Calu3 (cell line): Measurements from ENCODE around the gene CEACAM3. TPM values are rescaled to one million over a fixed set of nuclear protein-coding genes. Genes with fewer than 3 reads are reported as not detected.
"Not testable (repeated sequence)": the region's sequence is repeated elsewhere in the genome, so short reads cannot be mapped to it uniquely, and the experiment has no call there.

Experiments
- BruUV-seq: library from RNA; stranded (reverse); fragments of 400-500 nt; replicated peaks from 2 replicates; lab custom pipeline; 2021; lab: Mats Ljungman, UMichigan
- CTCF ChIA-PET: fragments of 300-600 bp; sonication (Branson Sonifier 250); formaldehyde crosslinking; loops from one replicate; lab custom pipeline; 2022; ENCODE audit warnings: antibody characterized with exemption; lab: Charles Lee
- DNase-seq: peaks from one replicate; pipeline ENCODE4 v3.0.0; 2022
- H3K27ac Mint-ChIP-seq: one replicate; pipeline ENCODE4 v1.8.0; 2022; ENCODE audit warnings: mixed read lengths; ENCODE audit not compliant: unreplicated experiment
- H3K27me3 Mint-ChIP-seq: one replicate; pipeline ENCODE4 v1.8.0; 2022; ENCODE audit warnings: mixed read lengths; ENCODE audit not compliant: unreplicated experiment
- H3K36me3 Mint-ChIP-seq: one replicate; pipeline ENCODE4 v1.8.0; 2022; ENCODE audit warnings: mild to moderate bottlenecking, moderate library complexity, mixed read lengths; ENCODE audit not compliant: insufficient read depth, unreplicated experiment
- H3K4me1 Mint-ChIP-seq: one replicate; pipeline ENCODE4 v1.8.0; 2022; ENCODE audit warnings: mild to moderate bottlenecking, low read depth, mixed read lengths; ENCODE audit not compliant: unreplicated experiment
- H3K4me3 Mint-ChIP-seq: one replicate; pipeline ENCODE4 v1.8.0; 2022; ENCODE audit warnings: mild to moderate bottlenecking, low read depth, moderate library complexity, mixed read lengths; ENCODE audit not compliant: unreplicated experiment
- H3K9me3 Mint-ChIP-seq: one replicate; pipeline ENCODE4 v1.8.0; 2022; ENCODE audit warnings: low read depth, mixed read lengths; ENCODE audit not compliant: unreplicated experiment
- intact Hi-C: fragments of 100-400 bp; cut with micrococcal nuclease; formaldehyde crosslinking; loops from one replicate; pipeline ENCODE4 v1.10.0; 2022; ENCODE audit not compliant: unreplicated experiment
- total RNA-seq: library from RNA; stranded (reverse); gene quantifications from 2 replicates; pipeline ENCODE4 v1.2.3, GENCODE V29; 2022
- TF ChIP-seq, protein P1 (sequence below): fragments of 200-600 bp; IDR thresholded peaks from one replicate; pipeline ENCODE4 v1.8.0; 2022; ENCODE audit warnings: antibody characterized with exemption; ENCODE audit not compliant: unreplicated experiment

Gene CEACAM3
- total RNA-seq, 1 experiment from 2014 or later = not detected

GRCh38 chr19:41767115-41767514, 29.3 kb upstream of the CEACAM3 start:
- H3K4me1 Mint-ChIP-seq = peaks cover 19% of the 10 kb centered on the region
- no peaks in the 10 kb centered on the region for H3K9me3 Mint-ChIP-seq
- DNase-seq = no peak
- peak overlapping the region; percentile 2 for H3K27ac Mint-ChIP-seq
- no TSS peak for BruUV-seq
- H3K4me3 Mint-ChIP-seq = no peak overlapping the region
- TF ChIP-seq, protein P1, sequence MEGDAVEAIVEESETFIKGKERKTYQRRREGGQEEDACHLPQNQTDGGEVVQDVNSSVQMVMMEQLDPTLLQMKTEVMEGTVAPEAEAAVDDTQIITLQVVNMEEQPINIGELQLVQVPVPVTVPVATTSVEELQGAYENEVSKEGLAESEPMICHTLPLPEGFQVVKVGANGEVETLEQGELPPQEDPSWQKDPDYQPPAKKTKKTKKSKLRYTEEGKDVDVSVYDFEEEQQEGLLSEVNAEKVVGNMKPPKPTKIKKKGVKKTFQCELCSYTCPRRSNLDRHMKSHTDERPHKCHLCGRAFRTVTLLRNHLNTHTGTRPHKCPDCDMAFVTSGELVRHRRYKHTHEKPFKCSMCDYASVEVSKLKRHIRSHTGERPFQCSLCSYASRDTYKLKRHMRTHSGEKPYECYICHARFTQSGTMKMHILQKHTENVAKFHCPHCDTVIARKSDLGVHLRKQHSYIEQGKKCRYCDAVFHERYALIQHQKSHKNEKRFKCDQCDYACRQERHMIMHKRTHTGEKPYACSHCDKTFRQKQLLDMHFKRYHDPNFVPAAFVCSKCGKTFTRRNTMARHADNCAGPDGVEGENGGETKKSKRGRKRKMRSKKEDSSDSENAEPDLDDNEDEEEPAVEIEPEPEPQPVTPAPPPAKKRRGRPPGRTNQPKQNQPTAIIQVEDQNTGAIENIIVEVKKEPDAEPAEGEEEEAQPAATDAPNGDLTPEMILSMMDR = no peak
- no peaks in the 10 kb centered on the region for H3K27me3 Mint-ChIP-seq
- intact Hi-C loops = no loop called here
- CTCF ChIA-PET = no interaction called here
- no peaks in the 10 kb centered on the region for H3K36me3 Mint-ChIP-seq

DNA sequence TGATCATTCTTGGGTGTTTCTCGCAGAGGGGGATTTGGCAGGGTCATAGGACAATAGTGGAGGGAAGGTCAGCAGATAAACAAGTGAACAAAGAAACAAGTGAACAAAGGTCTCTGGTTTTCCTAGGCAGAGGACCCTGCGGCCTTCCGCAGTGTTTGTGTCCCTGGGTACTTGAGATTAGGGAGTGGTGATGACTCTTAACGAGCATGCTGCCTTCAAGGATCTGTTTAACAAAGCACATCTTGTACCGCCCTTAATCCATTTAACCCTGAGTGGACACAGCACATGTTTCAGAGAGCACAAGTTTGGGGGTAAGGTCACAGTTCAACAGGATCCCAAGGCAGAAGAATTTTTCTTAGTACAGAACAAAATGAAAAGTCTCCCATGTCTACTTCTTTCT, 28.3 kb upstream of the CEACAM3 start:
- H3K36me3 Mint-ChIP-seq, H3K4me3 Mint-ChIP-seq, H3K27ac Mint-ChIP-seq, H3K27me3 Mint-ChIP-seq, DNase-seq, intact Hi-C loops, BruUV-seq, CTCF ChIA-PET, H3K9me3 Mint-ChIP-seq: not testable (repeated sequence)
- H3K4me1 Mint-ChIP-seq = peaks cover 29% of the 10 kb centered on the region

GRCh38 chr19:41769608-41770007, 26.8 kb upstream of the CEACAM3 start:
- H3K27me3 Mint-ChIP-seq = no peaks in the 10 kb centered on the region
- intact Hi-C loops = no loop called here
- H3K27ac Mint-ChIP-seq = no peak overlapping the region
- H3K9me3 Mint-ChIP-seq = no peaks in the 10 kb centered on the region
- DNase-seq = no peak
- CTCF ChIA-PET = no interaction called here
- H3K36me3 Mint-ChIP-seq = peaks cover 9% of the 10 kb centered on the region
- no TSS peak for BruUV-seq
- TF ChIP-seq, protein P1 = no peak
- H3K4me3 Mint-ChIP-seq = no peak overlapping the region
- H3K4me1 Mint-ChIP-seq = peaks cover 44% of the 10 kb centered on the region

- TF ChIP-seq, protein P1 = no peak
- no peaks in the 10 kb centered on the region for H3K27me3 Mint-ChIP-seq
- H3K27ac Mint-ChIP-seq = no peak overlapping the region
- H3K4me3 Mint-ChIP-seq = no peak overlapping the region
- DNase-seq = no peak
- intact Hi-C loops = no loop called here
- H3K9me3 Mint-ChIP-seq = no peaks in the 10 kb centered on the region
- H3K36me3 Mint-ChIP-seq = peaks cover 19% of the 10 kb centered on the region
- TSS peak; percentile 66 for BruUV-seq
- peaks cover 62% of the 10 kb centered on the region for H3K4me1 Mint-ChIP-seq
- CTCF ChIA-PET = interaction anchor here (1.4 kb wide), 1 partner anchor 18 kb away, joined by 3 read pairs; no protein-coding TSS in a partner anchor
Measured at GRCh38 chr19:41771410-41771809, 25.0 kb upstream of the CEACAM3 start.

- TF ChIP-seq, protein P1 = no peak
- Mint-ChIP-seq H3K27ac (peak overlapping the region; percentile 99), H3K36me3 (peaks cover 31% of the 10 kb centered on the region), H3K4me3 (peak overlapping the region; percentile 50), H3K27me3 (no peaks in the 10 kb centered on the region), H3K9me3 (peaks cover 2% of the 10 kb centered on the region), H3K4me1 (peaks cover 83% of the 10 kb centered on the region)
- intact Hi-C loops = no loop called here
- BruUV-seq = no TSS peak
- peak; percentile 90 for DNase-seq
- CTCF ChIA-PET = interaction anchor here (0.6 to 3.9 kb wide), 16 partner anchors 8 to 798 kb away, joined by 3 to 66 read pairs (median 6); partner anchors contain the start of gene CEACAM6
Measured at GRCh38 chr19:41774515-41774980, 21.8 kb upstream of the CEACAM3 start.
